Hindlimb muscle (tissue), 1 donor: ENCODE data around the gene REPS1. TPM values are rescaled to one million over a fixed set of nuclear protein-coding genes. Genes with fewer than 3 reads are reported as not detected.

Source experiments
- DNase-seq: peaks from one replicate; pipeline ENCODE4 v3.0.0-alpha.2; 2013
- polyA plus RNA-seq: library from polyadenylated mRNA; unstranded; fragments of 120-200 nt; gene quantifications from one replicate; pipeline ENCODE4 v1.2.1, GENCODE V29; 2013; ENCODE audit not compliant: insufficient read length

The REPS1 gene
- polyA plus RNA-seq, 1 donor = 41.8 TPM

DNA sequence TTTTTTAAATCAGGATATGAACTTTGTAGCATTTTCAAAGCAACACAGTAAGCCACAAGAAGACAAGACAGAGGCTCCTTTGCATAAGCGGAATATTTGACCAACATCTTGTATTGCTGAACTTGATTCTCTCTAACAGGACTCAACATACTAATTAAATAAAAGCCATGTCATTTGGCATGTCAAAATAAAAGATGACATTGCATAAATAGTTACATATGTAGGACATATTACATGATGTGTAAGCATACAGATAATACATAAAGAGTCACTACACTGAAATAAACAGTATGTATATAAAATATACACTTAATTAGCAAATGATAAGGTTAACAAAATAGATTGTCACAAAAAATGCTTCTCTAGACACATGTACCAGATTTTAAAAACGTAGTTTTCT, 62.2 kb downstream of the REPS1 start:
- no peak for DNase-seq

- no peak for DNase-seq
Observed at GRCh38 chr6:138923561-138923960, 64.5 kb downstream of the REPS1 start.

DNA sequence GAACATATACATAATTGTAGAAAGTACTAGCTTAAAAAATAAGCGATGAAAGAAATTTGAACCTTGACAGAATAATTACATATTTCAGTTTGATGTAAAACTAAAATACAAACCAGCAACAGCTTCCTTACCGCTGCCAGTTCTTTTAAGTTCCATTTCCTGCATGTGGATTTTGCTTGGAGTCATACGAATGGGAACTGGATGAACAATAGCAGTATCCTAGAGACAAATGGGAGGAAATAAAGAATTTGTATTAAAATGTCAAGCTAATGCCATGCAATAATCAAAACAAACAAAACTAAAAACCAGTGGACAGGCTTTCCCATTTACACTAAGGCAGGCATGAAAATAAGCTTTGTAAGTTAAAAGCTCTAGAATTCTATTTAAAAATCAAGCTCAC, 67.1 kb downstream of the REPS1 start:
- no peak for DNase-seq

GRCh38 chr6:138914701-138915100, 73.4 kb downstream of the REPS1 start:
- no peak for DNase-seq

DNA sequence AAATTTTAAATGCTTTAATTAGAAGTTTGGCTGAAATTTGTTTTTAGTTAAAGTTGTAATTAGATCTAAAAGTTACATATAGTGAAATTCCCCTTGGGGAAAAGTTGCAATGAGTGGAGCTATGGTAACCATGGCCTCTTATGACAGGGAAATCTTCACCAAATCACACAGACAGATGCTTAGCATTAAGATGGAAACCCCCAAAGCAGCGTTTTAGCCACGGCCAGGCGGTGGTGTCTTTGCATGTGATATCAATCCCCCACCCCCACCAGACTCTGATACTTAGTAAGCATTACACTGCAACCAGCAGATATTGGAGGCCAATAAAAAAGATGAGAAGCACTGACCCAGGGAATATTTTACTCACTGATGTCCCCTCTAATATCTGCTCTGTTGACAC, 75.7 kb downstream of the REPS1 start:
- no peak for DNase-seq

GRCh38 chr6:138909975-138910374, 78.1 kb downstream of the REPS1 start:
- DNase-seq = no peak

- no peak for DNase-seq
Observed at GRCh38 chr6:138909511-138909910, 78.5 kb downstream of the REPS1 start.

- no peak for DNase-seq
Observed at GRCh38 chr6:138907167-138907566, 80.9 kb downstream of the REPS1 start.

- DNase-seq = no peak
Observed at GRCh38 chr6:138897031-138897430, 91.0 kb downstream of the REPS1 start.

DNA sequence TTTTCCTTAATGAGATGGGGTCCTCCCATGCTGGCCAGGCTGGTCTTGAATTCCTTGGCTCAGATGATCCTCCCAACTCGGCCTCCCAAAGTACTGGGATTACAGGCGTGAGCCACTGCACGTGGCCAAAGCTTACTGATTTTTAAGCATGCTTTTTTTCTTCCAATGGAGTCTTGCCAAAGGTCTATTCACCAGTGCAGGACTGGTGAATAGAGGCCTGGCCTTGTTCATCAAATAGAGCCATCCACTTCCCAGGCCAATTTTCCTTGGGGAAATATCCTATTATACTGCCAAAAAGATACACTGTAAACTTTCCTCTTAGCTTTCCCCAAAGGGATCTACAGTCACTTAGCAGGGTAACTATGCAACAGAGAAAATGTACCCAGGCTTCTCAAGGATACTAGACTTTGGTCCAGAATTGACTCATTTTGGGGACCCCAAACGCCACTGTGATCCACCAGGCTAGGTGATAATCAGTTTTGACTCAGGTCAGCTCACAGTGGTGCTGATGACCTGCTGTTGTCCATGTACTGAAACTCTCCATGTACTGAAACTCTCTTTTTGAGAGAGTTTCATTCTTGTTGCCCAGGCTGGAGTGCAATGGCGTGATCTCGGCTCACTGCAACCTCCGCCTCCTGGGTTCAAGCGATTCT, 91.8 kb downstream of the REPS1 start:
- DNase-seq = no peak

- no peak for DNase-seq
Observed at GRCh38 chr6:138891255-138891986, 96.6 kb downstream of the REPS1 start.

DNA sequence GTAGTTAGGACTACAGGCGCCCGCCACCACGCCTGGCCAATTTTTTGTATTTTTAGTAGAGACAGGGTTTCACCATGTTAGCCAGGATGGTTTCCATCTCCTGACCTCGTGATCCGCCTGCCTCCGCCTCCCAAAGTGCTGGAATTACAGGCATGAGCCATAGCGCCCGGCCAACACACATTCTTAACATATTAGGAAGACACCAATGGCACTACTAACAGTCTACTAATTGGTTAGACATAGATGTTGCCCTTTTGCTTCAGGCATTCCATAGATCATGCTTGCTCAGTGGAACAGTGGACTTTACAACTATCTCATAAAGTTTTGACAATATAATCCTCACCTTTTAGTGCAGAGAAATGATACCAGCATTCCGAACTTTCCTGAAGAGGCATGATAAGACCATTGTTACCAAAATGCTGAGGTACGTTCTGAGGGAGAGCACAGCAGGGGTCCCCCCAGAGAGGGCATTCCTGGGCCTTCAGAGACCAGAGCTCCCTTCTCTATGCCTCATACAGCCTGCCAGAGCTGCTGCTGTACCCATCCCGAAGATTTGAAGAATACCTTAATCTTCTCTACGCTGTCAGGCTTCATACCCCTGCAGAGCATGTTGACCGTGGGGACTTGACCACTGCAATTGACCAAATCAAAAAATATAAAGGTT, 102.8 kb downstream of the REPS1 start:
- DNase-seq = no peak

- DNase-seq = no peak
Observed at GRCh38 chr6:138882369-138883017, 105.6 kb downstream of the REPS1 start.

GRCh38 chr6:138873191-138873590, 114.9 kb downstream of the REPS1 start:
- DNase-seq = no peak

GRCh38 chr6:138869398-138869797, 118.7 kb downstream of the REPS1 start:
- no peak for DNase-seq

GRCh38 chr6:138868181-138868580, 119.9 kb downstream of the REPS1 start:
- no peak for DNase-seq

DNA sequence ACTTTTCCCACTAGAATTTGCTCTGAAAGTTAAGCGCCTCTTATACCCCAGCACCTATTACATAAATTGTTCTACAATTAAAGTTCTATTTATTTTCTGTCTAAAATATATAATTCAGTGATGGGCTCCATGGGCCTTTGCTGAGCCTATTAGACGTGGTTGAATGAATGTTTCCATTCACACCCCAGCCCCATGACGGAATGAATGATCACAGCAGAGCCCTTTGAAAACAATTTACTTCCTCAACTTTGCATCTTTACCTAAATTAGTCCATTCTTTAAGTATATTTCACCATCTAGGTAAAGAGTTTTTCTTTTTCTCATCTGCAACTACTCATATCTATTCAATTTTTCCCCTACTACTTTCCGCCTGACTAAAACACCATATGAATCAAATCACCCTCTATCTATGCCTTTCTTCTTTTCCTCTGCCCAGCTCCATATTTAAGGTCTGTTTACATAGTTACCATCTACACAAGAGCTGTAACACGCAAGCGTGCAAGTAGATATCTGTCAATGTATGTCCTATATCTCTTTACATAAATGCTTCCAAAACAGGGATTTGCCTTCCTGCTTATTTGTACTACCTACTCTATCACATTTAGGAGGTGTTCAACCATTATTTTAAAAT, 122.5 kb downstream of the REPS1 start:
- DNase-seq = no peak

- DNase-seq = no peak
Observed at GRCh38 chr6:138864343-138864890, 123.6 kb downstream of the REPS1 start.

DNA sequence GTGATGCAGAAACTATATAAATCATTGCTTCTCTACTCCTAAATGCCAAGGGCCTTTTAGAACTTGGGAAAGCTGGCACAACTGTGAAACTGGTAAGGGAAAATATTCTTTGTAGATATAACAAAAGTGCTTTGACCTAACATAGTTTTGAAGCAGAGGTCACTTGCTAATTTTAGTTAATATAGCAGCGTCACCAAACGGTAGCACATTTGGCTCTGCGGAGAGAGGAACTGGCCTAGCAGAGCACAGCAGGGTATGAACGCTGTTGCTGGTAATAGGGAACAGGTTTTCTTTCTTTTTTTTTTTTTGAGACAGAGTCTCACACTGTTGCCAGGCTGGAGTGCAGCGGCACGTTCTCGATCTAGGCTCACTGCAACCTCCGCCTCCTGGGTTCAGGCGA, 124.7 kb downstream of the REPS1 start:
- no peak for DNase-seq

DNA sequence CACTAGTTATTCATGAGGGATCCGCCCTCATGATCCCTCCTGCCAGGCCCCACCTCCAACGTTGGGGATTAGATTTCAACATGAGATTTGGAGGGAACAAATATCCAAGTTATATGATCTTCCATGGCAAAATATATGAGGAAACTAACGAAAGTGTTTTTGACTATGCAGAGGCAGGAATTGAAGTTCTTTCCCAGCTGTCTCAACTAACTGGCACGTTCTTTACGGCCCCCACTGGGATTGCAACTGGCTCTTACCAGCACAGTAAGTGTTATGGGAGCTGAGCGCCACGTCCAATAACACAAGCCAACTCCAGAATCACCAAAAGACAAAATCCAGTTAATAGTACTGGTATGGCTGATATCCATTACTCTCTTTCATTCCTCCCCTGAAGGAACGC, 125.6 kb downstream of the REPS1 start:
- no peak for DNase-seq

GRCh38 chr6:138857775-138858174, 130.3 kb downstream of the REPS1 start:
- no peak for DNase-seq

- DNase-seq = no peak
Observed at GRCh38 chr6:138856654-138857053, 131.4 kb downstream of the REPS1 start.
